GM19397 (cell line): ENCODE data around the gene LIN9.
"Not testable (repeated sequence)": the region's sequence is repeated elsewhere in the genome, so short reads cannot be mapped to it uniquely, and the experiment has no call there.

Source experiments
- ATAC-seq: cut with Tn5 transposase; IDR thresholded peaks from one replicate; pipeline ENCODE4 v1.9.1; 2021; ENCODE audit warnings: mild to moderate bottlenecking, moderate library complexity; ENCODE audit not compliant: unreplicated experiment

Gene LIN9

DNA sequence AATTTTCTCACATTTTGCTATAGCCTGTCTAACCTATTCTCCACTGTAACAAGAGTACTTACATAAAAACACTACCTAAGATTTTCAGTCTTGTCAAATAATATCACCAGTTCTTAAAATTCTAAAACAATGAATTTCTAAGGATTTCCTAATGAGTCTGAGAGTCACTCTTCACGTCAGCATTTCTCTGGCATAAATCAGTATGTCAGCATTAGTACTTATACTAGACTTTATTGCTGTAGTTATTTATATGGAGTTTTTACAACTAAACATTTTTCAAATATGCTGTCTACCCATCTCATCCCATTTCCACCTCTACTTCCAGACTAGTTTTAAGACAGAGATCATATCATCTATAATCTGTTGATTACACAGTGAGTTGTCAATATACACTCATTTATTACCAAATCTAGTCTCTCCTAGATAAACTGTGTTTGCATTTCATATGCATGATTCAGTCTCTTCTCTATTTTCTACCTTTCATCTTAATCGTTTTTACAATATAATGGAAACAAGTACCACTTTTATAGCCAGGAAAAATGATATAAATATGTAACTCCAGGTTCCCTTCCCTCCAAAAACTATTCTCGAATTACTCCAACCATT lies 32.8 kb downstream of the LIN9 start:
- ATAC-seq: no peak

DNA sequence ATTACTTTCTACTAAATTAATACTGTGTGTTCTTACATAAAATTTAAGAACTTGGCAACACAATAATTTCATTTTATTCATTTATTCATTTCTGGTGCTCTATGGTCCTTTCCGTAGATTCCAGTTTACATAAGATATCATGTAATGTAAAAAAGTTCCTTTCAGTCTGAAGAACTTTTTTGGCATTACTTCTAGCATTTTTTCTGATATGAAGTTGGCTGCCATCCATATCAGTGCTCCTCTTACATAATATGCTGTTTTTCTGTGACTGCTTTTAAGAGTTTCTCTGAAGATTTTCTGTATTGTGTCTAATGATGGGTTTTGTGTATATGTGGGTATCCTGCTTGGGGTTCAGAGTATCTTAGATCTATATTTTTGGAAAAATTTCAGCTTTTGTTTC lies 34.8 kb downstream of the LIN9 start:
- ATAC-seq: no peak

DNA sequence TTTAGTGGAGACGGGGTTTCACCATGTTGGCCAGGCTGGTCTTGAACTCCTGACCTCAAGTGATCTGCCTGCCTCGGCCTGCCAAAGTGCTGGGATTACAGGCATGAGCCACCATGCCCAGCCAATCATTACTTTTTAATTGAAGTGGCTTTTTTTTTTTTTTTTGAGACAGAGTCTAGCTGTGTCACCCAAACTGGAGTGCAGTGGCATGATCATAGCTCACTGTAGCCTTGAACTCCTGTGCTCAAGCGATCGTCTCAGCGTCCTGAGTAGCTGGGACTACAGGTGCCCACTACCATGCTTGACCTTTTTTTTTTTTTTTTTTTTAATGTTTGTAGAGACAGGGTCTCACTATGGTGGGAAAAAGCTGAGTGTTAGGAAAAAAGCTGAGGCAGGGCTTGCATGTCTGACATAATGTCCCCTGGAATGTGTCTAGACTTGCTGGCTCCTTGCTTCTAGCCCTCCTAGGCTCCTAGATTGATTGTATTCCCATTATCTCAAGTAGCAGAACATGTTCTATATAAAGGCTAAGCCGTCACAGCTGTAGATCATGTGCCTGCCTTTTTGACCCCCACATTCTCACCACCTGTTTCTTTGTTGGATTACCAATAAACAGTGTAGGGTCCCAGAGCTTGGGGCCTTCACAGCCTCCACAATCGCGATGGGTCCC lies 36.6 kb downstream of the LIN9 start:
- ATAC-seq: not testable (repeated sequence)

DNA sequence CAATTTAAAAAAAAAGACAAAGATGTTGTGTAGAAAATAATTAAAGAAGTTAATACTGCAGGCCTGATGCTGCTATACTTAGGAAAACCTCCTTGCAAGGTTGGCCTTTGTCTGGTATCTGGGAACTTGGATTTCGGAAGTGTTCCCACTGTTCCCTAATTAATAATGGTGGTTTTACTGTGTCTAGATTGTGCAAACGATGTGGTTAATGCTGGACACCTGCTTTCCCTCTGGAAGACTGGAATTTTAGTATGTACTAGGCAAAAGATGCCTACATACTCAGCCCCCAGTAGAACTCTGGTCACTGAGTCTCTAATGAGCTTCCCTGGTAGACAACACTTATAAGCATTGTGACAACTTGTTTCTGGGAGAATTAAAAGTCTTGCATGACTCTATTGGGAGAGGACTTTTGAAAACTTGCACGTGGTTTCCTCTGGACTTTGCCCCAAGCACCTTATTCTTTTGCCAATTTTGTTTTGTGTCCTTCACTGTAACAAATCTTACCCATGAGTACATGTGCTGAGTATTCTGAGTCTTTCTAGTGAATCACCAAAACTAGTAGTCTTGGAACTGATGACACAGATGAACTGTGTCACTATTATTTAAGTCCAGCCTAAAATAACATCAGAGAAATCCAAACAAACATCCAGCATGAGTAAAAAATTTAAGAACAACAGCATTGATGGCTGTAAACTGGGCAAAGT lies 40.4 kb downstream of the LIN9 start:
- ATAC-seq: no peak

DNA sequence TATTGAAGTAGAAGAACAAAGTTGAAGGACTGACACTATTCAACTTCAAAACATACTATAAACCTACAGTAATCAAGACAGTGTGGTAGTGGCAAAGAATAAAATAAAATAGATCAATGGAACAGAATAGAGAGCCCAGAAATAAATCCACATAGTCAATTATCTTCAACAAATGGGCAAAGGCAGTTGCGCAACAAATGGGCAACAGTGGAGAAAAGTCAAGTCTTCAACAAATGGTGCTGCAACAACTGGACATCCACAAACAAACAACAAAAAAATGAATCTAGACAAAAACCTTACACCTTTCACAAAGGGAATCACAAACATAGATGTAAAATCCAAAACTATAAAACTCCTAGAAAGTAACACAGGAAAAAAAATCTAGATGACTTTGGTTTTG lies 47.1 kb downstream of the LIN9 start:
- ATAC-seq: no peak

DNA sequence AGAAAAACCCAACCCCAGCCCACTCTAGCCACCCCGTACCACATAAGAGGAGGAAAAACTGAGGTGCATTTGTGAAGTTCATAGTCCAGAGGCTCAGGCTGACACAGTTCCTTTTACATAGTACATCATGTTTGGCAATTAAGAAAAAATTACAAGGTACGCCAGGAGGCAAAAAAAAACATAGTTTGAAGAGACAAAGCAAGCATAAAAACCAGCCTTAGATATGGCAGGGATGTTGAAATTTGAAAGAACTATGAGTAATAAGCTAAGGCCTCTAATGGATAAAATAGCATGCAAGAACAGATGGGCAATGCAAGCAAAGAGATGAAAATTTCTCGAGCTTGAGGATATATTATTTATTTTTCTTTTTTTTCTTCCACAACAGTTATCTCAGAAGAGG lies 53.6 kb downstream of the LIN9 start:
- no peak for ATAC-seq

DNA sequence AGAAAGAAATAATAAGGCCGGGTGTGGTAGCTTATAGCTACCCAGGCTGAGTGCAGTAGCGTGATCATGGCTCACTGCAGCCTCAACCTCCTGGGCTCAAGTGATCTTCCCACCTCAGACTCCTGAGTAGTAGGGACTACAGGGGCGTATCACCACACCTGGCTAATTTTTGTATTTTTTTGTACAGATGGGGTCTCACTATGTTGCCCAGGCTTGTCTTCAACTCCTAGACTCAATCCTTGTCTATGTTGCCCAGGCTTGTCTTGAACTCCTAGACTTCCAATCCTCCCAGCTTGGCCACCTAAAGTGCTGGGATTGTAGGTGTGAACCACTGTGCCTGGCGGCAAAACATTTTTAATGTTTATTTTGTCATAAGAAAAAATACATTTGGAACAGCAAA lies 55.0 kb downstream of the LIN9 start:
- no peak for ATAC-seq

DNA sequence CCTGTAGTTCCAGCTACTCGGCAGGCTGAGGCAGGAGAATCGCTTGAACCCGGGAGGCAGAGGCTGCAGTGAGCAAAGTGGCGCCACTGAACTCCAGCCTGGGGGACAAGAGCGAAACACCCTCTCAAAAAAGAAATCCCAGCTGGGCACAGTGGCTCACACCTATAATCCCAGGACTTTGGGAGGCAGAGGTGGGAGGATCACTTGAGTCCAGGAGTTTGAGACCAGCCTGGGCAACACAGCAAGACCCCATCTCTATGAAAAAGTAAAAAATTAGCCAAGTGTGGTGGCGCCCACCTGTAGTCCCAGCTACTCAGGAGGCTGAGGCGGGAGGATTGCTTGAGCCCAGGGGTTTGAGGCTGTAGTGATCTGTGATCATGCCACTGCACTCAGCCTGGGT lies 56.1 kb downstream of the LIN9 start:
- ATAC-seq: not testable (repeated sequence)

DNA sequence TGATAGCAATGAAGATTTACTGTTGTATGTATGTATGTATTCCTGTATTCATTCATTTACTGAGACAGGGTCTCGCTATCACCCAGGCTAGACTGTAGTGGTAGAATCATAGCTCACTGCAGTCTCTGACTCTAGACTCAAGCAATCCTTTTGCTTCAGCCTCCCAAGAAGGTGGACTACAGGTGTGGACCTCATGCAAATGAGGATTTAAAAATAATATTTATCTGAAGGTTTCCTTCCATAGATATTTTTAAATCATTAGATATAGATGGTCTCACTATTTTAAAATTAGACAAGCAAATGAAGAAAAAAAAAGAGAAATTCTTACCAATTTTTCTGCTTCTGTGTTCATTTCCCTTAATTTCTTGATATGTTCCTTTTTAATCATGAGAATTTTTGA lies 58.5 kb downstream of the LIN9 start:
- no peak for ATAC-seq

DNA sequence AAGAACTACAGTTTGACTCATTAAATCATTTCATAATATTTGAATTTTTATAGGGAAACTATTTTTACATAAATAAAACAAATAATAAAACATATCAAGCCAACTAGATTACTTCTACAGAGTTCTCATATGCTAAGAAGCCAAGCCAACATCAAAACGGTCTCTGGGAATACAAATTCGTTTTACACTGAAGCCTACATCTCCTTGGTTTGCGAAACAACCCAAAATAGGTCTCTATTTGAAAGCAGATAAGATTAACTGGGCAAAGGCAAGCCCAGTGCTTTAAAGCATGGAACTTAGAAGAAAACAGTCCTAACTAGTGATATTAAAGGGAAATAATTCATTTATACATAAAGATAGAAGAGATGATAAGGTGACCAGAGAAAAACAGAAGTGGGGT lies 60.2 kb downstream of the LIN9 start:
- ATAC-seq: no peak

DNA sequence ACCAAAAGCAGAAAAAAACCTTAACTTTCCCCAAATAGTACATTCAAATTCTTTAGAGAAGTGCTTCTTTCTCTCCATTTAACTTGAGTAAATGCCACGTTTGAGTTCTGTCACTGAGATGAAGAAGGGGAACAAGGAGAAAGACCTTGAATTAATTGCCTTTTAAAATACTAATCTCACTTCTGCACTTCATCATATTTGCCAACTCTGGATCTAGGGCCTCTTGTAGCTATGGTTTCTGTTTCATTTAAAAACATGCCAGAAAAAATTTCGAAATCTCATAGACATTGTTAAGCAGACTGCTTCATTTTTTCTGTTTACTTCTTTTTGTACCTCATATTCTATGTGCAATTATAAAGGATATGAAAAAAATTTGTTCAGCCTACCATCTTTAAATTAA lies 60.9 kb downstream of the LIN9 start:
- ATAC-seq: no peak

DNA sequence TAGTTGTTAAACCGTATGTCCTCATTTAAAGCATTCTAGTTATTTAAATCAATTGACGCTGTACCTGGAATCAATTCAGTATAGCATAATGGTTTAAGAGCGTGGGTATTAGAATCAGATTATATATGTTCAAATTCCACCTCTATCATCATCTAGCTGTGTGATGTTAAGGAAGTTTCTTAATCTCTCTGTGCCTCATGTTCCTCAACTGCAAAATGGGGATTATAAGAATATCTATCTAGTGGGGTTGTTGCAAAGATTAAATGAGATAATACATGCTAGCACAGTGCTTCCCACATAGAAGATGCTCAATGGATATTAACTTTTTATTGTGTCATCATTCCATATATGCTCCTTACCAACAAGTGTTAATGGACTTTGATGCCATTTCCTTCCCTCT lies 69.5 kb downstream of the LIN9 start:
- ATAC-seq: no peak

DNA sequence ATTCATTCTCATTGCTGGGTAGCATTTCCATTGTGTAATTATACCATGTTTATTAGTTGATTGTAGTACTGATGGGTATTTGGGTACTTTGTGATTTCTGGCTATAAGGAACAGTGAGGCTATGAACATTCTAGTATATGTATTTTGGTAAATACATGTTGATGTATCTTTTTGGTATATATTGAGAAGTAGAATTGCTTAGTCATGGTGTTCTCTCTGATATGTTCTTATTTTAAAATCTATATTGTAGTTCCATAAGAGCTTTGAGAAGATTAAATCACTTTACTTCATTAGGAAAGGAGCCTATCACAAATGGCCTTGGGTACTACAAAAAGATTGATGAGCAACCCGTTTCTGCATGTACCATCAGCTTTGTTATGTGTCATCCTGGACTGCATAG lies 72.1 kb downstream of the LIN9 start:
- no peak for ATAC-seq

DNA sequence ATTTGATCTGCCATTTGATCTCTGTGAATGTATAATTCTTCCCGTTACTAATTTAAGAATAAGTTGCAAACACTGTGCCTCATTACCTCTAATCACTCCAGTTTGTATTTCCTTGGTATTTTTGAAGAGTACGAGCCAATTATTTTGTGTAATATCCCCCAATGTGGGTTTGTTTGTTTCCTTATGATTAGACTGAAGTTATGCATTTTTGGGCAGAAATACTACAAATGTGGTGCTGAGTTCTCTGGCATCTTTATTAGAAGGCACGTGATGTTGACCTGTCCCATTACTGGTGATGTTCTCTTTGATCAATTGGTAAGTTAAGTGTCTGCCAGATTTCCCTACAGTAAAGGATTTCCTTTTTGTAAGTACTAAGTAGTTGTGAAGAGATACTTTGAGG lies 75.2 kb downstream of the LIN9 start:
- no peak for ATAC-seq

DNA sequence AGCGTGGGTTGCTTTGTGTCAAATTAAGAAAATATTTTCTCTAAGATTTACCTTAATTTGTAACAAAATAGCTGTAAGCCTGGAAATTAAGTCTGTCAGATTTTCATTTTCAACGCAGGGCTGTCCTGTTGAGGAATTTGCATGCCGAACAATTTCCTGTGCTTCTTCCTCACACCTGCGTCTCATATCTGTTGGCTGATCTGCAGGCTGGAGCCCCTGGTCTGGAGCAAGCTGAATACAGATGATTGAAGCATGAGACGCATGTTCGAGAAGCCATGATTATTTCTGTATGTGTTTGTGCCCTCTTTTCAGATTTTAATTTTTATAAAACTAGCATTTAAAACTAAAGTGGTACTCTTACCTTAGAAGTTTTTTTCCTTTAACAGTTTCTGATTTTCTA lies 75.7 kb downstream of the LIN9 start:
- peak; percentile 63 for ATAC-seq

DNA sequence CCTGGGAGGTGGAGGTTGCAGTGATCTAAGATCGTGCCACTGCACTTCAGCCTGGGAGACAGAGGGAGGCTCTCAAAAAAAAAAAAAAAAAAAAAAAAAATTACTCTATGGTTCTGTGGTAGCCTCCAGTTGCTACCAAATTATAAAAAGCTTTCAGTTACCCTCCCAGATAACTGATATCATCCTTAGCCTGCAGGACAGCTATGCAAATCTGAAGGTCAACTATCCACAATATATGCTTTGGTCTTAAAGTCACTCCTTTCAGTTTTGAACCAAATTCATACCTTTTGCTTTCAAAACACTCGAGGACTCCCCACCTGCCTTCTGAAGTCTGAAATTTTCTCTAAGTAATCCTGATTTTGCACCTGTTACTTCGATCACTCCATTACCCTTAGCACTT lies 82.4 kb downstream of the LIN9 start:
- no peak for ATAC-seq

DNA sequence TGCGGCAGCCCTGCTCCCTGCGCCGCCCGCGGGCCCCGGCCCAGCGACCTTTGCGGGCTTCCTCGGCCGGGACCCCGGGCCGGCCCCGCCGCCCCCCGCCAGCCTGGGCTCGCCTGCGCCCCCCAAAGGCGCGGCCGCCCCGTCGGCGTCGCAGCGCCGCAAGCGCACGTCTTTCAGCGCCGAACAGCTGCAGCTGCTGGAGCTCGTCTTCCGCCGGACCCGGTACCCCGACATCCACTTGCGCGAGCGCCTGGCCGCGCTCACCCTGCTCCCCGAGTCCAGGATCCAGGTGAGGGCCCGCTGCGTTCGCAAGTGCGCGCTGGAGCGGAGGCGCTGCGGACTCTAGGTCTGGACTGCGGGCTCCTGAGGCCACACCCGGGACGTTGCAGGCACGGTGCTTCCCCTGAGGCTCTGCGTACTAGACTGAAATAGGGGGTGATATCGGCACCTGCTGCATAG lies 85.1 kb downstream of the LIN9 start:
- peak; percentile 65 for ATAC-seq

DNA sequence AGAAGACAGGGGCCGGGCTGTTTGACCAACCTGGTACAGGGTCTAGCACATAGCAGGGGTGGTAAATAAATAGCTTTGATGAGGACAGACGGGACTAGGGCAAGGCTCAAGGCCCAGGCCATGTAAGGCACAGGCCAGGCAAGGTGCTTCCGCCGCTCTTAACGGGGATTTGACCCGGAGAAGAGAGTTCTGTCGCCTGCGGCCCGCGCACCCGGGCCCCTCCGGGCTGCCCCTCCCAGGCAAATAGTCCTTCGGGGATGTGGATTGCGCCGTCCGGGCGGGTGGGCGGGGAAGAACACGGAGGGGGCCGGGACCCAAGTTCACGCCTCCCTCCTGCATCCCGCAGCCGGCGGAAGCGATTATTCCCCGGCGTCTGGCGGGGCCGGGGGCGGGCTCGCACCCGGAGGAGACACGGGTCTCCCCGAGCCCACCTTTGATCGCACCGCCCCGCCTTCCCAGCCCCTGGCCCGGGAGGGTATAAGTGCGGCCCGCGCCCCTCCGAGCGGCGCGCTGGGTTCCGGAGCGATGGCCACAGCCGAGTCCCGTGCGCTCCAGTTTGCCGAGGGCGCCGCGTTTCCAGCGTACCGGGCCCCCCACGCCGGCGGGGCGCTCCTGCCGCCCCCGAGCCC lies 85.7 kb downstream of the LIN9 start, which contains the start of gene MIXL1:
Gene MIXL1, plus strand, starts transcription at position 508 of the 629 bp plus-strand sequence. Its CDS starts 18 bp downstream, at position 526.
- ATAC-seq: peak; percentile 42

DNA sequence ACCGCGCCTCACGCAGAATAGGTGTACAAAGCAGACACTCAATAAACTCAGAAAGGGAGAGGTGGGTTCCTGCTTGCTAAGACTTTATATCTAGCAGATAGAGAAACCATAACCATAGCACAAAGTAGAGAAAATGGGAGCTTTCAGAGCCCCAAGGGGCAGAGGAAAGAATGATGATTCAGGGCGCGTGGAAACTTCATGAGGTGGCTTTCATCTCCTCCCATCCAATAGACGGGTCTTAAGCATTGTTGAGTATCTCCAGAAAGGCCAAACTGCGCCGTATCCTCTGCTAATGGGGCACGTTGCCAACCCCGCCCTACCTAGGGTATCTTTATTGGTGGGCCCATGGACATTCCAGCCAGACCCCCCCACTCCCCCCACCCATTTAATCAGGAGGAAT lies 86.3 kb downstream of the LIN9 start:
- ATAC-seq: no peak

DNA sequence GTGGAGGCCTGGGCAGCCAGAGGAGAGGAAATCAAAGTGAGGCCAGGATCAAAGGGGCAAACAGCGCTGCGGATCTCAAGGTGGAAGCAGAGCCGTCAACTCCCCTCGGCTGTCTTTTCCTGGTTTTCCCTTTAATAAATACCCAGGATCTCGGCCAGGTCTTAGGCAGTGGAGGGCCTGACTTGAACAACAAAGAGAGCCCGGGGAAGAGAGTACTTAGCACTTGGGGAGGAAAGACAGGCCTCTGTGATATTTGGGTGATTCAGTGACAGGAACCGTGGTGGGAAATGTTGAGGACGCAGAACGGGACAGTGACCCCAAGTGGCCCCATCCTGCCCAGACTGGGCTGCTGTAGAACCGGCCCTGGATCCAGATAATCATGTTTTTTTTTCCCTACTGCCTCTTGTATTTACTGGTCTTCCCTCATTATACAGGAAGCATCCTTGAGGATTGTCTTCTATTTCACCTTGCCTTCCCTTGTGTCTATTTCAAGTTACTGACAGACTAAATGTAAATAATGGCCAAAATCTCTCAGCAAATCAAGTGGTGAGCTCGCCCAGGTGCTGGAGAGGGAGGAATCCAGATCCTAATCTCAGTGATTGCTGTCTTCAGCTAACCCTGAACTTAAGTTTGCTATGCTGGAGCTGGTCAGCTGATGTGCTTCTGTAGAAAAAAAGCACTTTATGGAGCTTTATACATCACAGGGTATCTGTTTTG lies 88.3 kb downstream of the LIN9 start:
- no peak for ATAC-seq

DNA sequence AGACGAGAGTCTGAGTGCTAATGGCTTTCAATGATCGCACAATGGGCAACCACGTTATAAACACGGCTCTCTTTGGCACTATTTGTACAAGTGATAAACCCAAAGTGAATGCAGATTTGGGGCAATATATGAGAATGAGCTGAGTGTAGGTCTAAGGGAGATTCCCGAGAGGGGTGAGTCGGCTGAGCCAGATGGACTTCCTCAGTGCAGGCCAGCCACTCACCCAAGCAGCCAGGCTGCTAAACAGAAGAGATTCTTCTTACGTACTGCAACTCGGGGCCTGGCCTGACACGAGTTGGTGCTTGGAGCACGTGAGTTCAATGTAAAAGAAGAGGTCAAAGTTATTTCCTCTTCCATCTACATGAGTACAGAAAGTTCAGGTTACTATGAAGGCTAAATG lies 91.7 kb downstream of the LIN9 start:
- no peak for ATAC-seq
